HCT116 (cell line): ENCODE measurements around the gene WFDC2. TPM values are rescaled to one million over a fixed set of nuclear protein-coding genes. Genes with fewer than 3 reads are reported as not detected.
A peak's percentile ranks its signal among the peaks of the same experiment; 100 is the strongest.

Experiments used
- ATAC-seq: fragments of 200-7000 bp; cut with Tn5 transposase; 2 replicates; pipeline ENCODE4 v1.9.1; 2020; ENCODE audit warnings: mild to moderate bottlenecking, moderate library complexity
- BruUV-seq: library from RNA; stranded (reverse); fragments of 400-500 nt; replicated peaks from 2 replicates; lab custom pipeline; 2021; lab: Mats Ljungman, UMichigan
- CTCF ChIA-PET: fragments of 300-600 bp; sonication (Branson Sonifier 250); formaldehyde crosslinking; loops from one replicate; lab custom pipeline; 2021; ENCODE audit warnings: antibody characterized with exemption; lab: Charles Lee
- POLR2A ChIA-PET: fragments of 300-600, 350-600 bp; sonication (Branson Sonifier 250); formaldehyde crosslinking; loops from one replicate; lab custom pipeline; 2021; ENCODE audit warnings: antibody characterized with exemption; lab: Charles Lee
- RAD21 ChIA-PET, 2 experiments: fragments of 300-600 bp; sonication (Branson Sonifier 250); formaldehyde crosslinking; loops; one replicate each; lab custom pipeline; 2023; ENCODE audit warnings: low total read pairs in 2 of 2; ENCODE audit not compliant: uncharacterized antibody in 2 of 2, unreplicated experiment in 2 of 2, low non-redundant PET in 1 of 2; lab: Charles Lee
- DNase-seq: peaks from one replicate; pipeline ENCODE4 v3.0.0-alpha.2; 2010; ENCODE audit warnings: low read depth, low spot score
- H2AFZ ChIP-seq: fragments of 200-600 bp; shearing (Covaris generic), sonication (generic); 2 replicates; pipeline ENCODE4 v1.6.1; 2017; ENCODE audit warnings: low read depth, mixed run types, mixed read lengths, antibody characterized with exemption, low read length; ENCODE audit not compliant: poor library complexity, severe bottlenecking
- H3K27ac ChIP-seq: 2 replicates; pipeline ENCODE4 v1.5.1; 2012; ENCODE audit warnings: low read depth, low read length
- H3K27me3 ChIP-seq: fragments of 200-600 bp; sonication (generic); 2 replicates; pipeline ENCODE4 v1.6.1; 2016; ENCODE audit warnings: mixed run types, low read length, mixed read lengths; ENCODE audit not compliant: insufficient read depth
- H3K36me3 ChIP-seq, 2 experiments: fragments of 200-500 bp in 1 of 2; fragments of 200-600 bp in 1 of 2; sonication (Bioruptor generic) in 1 of 2; sonication (generic) in 1 of 2; 2 replicates each; pipeline versions ENCODE4 v1.5.1 to v1.6.1; 2014 to 2016; ENCODE audit warnings: low read length in 2 of 2, inconsistent platforms in 1 of 2, mixed read lengths in 1 of 2, mixed run types in 1 of 2; ENCODE audit not compliant: insufficient read depth in 2 of 2, control insufficient read depth in 1 of 2
- H3K4me1 ChIP-seq, 2 experiments: fragments of 200-600 bp in 1 of 2; sonication (generic) in 1 of 2; 2 replicates each; pipeline versions ENCODE4 v1.5.1 to v1.6.1; 2012 to 2017; ENCODE audit warnings: low read length in 2 of 2, inconsistent platforms in 1 of 2, mild to moderate bottlenecking in 1 of 2, mixed read lengths in 1 of 2, mixed run types in 1 of 2, moderate library complexity in 1 of 2; ENCODE audit not compliant: insufficient read depth in 2 of 2, control insufficient read depth in 1 of 2
- H3K4me2 ChIP-seq: fragments of 200-600 bp; sonication (generic); 2 replicates; pipeline ENCODE4 v1.6.1; 2017; ENCODE audit warnings: mixed run types, low read length, mixed read lengths
- H3K4me3 ChIP-seq, 2 experiments: fragments of 200-600 bp in 1 of 2; sonication (generic) in 1 of 2; replicated peaks in 1 of 2; 2 replicates each; pipeline ENCODE4 v1.5.1; 2011 to 2016; ENCODE audit warnings: low read length in 2 of 2, control low read depth in 1 of 2, low read depth in 1 of 2, mild to moderate bottlenecking in 1 of 2, mixed read lengths in 1 of 2, mixed run types in 1 of 2
- H3K79me2 ChIP-seq: fragments of 200-600 bp; sonication (generic); 2 replicates; pipeline ENCODE4 v1.6.1; 2017; ENCODE audit warnings: mild to moderate bottlenecking, mixed run types, low read length, moderate library complexity, mixed read lengths; ENCODE audit not compliant: insufficient read depth
- H3K9ac ChIP-seq: fragments of 200-600 bp; sonication (generic); 2 replicates; pipeline ENCODE4 v1.6.1; 2016; ENCODE audit warnings: low read length, mixed read lengths
- H3K9me2 ChIP-seq: fragments of 200-600 bp; sonication (generic), shearing (Covaris generic); 2 replicates; pipeline ENCODE4 v1.6.1; 2017; ENCODE audit warnings: mixed run types, mild to moderate bottlenecking, moderate library complexity; ENCODE audit not compliant: insufficient read depth
- H3K9me3 ChIP-seq, 2 experiments: fragments of 200-500 bp in 1 of 2; fragments of 200-600 bp in 1 of 2; sonication (Bioruptor generic) in 1 of 2; sonication (generic) in 1 of 2; 2 replicates each; pipeline ENCODE4 v1.6.1; 2014 to 2017; ENCODE audit warnings: low read length in 2 of 2, mixed read lengths in 2 of 2, inconsistent platforms in 1 of 2, low read depth in 1 of 2, mild to moderate bottlenecking in 1 of 2, mixed run types in 1 of 2, moderate library complexity in 1 of 2; ENCODE audit not compliant: control insufficient read depth in 1 of 2, insufficient read depth in 1 of 2
- H4K20me1 ChIP-seq: fragments of 200-600 bp; sonication (generic), shearing (Covaris generic); 2 replicates; pipeline ENCODE4 v1.6.1; 2017; ENCODE audit warnings: mixed run types, mild to moderate bottlenecking, moderate library complexity; ENCODE audit not compliant: insufficient read depth
- ATF3 ChIP-seq: IDR thresholded peaks from 2 replicates; pipeline ENCODE4 v1.6.1; 2012
- CBX3 ChIP-seq: IDR thresholded peaks from 2 replicates; pipeline ENCODE4 v1.6.1; 2012; ENCODE audit warnings: low read depth
- JUND ChIP-seq: IDR thresholded peaks from 2 replicates; pipeline ENCODE4 v1.6.1; 2012
- RAD21 ChIP-seq: IDR thresholded peaks from 2 replicates; pipeline ENCODE4 v1.6.1; 2012; ENCODE audit warnings: low read depth, mild to moderate bottlenecking
- SIN3A ChIP-seq: IDR thresholded peaks from 2 replicates; pipeline ENCODE4 v1.6.1; 2012; ENCODE audit warnings: low read depth
- intact Hi-C: fragments of 100-400 bp; cut with micrococcal nuclease; formaldehyde crosslinking; loops from 2 replicates; pipeline ENCODE4 v1.10.0; 2022
- total RNA-seq: library from RNA; stranded (reverse); gene quantifications from one replicate; pipeline ENCODE4 v1.2.1, GENCODE V29; 2021; ENCODE audit not compliant: unreplicated experiment
- TF ChIP-seq, protein P1 (sequence below), 3 experiments: fragments of 200-600 bp in 1 of 3; sonication (generic) in 1 of 3; IDR thresholded peaks in 2 of 3; conservative IDR thresholded peaks in 1 of 3; 2 replicates each; pipeline ENCODE4 v1.5.1; 2012 to 2017; ENCODE audit warnings: low read depth in 2 of 3, low read length in 2 of 3, antibody characterized with exemption in 1 of 3, borderline replicate concordance in 1 of 3, control low read depth in 1 of 3, mild to moderate bottlenecking in 1 of 3, mixed read lengths in 1 of 3, mixed run types in 1 of 3, moderate library complexity in 1 of 3; ENCODE audit not compliant: insufficient read depth in 1 of 3

WFDC2 gene
- total RNA-seq, 1 experiment from 2014 or later, result 1.1 TPM

GRCh38 chr20:45445805-45446562 lies 23.6 kb upstream of the WFDC2 start:
- POLR2A ChIA-PET, result no interaction called here
- Histone ChIP-seq H3K79me2 (no peaks in the 10 kb centered on the region), H3K4me3 (no peak overlapping the region), H4K20me1 (no peaks in the 10 kb centered on the region), H3K4me1 (no peaks in the 10 kb centered on the region; a peak in 1 of 4 replicates), H3K9me2 (no peaks in the 10 kb centered on the region), H3K9me3 (no peaks in the 10 kb centered on the region), H3K36me3 (no peaks in the 10 kb centered on the region), H3K4me2 (no peak overlapping the region), H3K9ac (no peak overlapping the region), H2AFZ (no peak overlapping the region), H3K27me3 (no peaks in the 10 kb centered on the region), H3K27ac (no peak overlapping the region)
- ATAC-seq (peak; percentile 94), DNase-seq (peak; percentile 45)
- BruUV-seq, result no TSS peak
- TF ChIP-seq, protein P1, sequence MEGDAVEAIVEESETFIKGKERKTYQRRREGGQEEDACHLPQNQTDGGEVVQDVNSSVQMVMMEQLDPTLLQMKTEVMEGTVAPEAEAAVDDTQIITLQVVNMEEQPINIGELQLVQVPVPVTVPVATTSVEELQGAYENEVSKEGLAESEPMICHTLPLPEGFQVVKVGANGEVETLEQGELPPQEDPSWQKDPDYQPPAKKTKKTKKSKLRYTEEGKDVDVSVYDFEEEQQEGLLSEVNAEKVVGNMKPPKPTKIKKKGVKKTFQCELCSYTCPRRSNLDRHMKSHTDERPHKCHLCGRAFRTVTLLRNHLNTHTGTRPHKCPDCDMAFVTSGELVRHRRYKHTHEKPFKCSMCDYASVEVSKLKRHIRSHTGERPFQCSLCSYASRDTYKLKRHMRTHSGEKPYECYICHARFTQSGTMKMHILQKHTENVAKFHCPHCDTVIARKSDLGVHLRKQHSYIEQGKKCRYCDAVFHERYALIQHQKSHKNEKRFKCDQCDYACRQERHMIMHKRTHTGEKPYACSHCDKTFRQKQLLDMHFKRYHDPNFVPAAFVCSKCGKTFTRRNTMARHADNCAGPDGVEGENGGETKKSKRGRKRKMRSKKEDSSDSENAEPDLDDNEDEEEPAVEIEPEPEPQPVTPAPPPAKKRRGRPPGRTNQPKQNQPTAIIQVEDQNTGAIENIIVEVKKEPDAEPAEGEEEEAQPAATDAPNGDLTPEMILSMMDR (IDR thresholded peaks at IDR 0.05 in 2 of 3, conservative IDR thresholded peaks at IDR 0.05 in 1 of 3; ENCODE audit: borderline replicate concordance in 1 of 3, insufficient read depth in 1 of 3, low read depth in 2 of 3, low read length in 2 of 3), result peak; percentile 21 to 91 (median 78); a peak in 5 of 6 replicates
- TF ChIP-seq JUND (no peak), CBX3 (no peak), RAD21 (0 out of 2 replicates have a peak, but pooled peaks have one; percentile 19)
- intact Hi-C loops, result no loop called here
- CTCF ChIA-PET, result interaction anchor here (0.7 to 4.4 kb wide), 8 partner anchors 9 to 325 kb away, joined by 3 to 27 read pairs (median 4); partner anchors contain the start of gene SYS1
- RAD21 ChIA-PET, result no interaction called here

DNA sequence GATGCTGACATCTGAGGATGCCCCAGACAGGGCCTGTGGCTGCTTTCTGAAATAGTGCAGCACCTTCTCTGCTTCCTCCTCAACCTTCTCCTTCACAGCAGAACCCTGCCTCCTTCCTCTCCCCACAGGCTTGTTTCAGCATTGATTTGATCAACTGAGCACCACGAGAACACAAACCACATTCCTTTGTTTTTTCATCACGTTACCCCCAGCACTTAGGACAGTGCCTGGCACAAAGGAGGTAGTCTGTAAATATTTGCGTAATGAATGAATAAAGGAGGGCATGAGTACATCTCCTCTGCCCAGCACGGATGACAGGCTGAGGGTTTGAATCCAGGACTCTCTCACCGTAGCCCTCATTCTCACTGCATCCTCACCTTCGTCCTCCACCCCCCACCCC lies 21.3 kb upstream of the WFDC2 start:
- ChIA-PET RAD21 (no interaction called here), POLR2A (no interaction called here), CTCF (interaction anchor here (3.9 to 4.4 kb wide), 2 partner anchors 12 kb away, joined by 23 to 27 read pairs; no protein-coding TSS in a partner anchor)
- TF ChIP-seq JUND, result no peak
- TF ChIP-seq ATF3, result no peak
- no peak for TF ChIP-seq SIN3A
- Histone ChIP-seq H3K4me3 (no peak overlapping the region), H3K9ac (no peak overlapping the region), H3K27me3 (no peaks in the 10 kb centered on the region), H3K9me2 (no peaks in the 10 kb centered on the region), H2AFZ (no peak overlapping the region), H3K36me3 (no peaks in the 10 kb centered on the region), H3K79me2 (no peaks in the 10 kb centered on the region), H3K4me1 (no peaks in the 10 kb centered on the region; a peak in 1 of 4 replicates), H4K20me1 (no peaks in the 10 kb centered on the region), H3K27ac (no peak overlapping the region), H3K4me2 (no peak overlapping the region), H3K9me3 (no peaks in the 10 kb centered on the region)
- BruUV-seq, result no TSS peak
- intact Hi-C loops, result no loop called here
- no peak for DNase-seq
- no peak for ATAC-seq
